Transverse colon (tissue), 4 donors: ENCODE data around the gene C2orf68. TPM values are rescaled to one million over a fixed set of nuclear protein-coding genes. Genes with fewer than 3 reads are reported as not detected.
"Not testable (repeated sequence)": the region's sequence is repeated elsewhere in the genome, so short reads cannot be mapped to it uniquely, and the experiment has no call there.

Experiments used
- DNase-seq: peaks from one replicate; pipeline ENCODE4 v3.0.0-alpha.2; 2019
- H3K27ac ChIP-seq, 4 donors: fragments of 200-600 bp; sonication (generic); 2 replicates each; pipeline ENCODE4 v1.5.1; 2016 to 2018; ENCODE audit warnings: inconsistent platforms in 4 of 4
- H3K27me3 ChIP-seq: fragments of 200-600 bp; sonication (generic); 2 replicates; pipeline ENCODE4 v1.5.1; 2017; ENCODE audit warnings: inconsistent platforms
- H3K36me3 ChIP-seq, 4 donors: fragments of 200-600 bp; sonication (generic); 2 replicates each; pipeline ENCODE4 v1.5.1; 2017 to 2019; ENCODE audit warnings: inconsistent platforms in 4 of 4
- H3K4me1 ChIP-seq, 4 donors: fragments of 200-600 bp; sonication (generic); 2 replicates each; pipeline ENCODE4 v1.5.1; 2017 to 2020; ENCODE audit warnings: inconsistent platforms in 4 of 4
- H3K4me3 ChIP-seq, 4 donors: fragments of 200-600 bp; sonication (generic); 1 replicate in 1 of 4; 2 replicates in 3 of 4; pipeline versions ENCODE4 v1.5.1 to v1.6.1; 2017 to 2019; ENCODE audit warnings: inconsistent platforms in 4 of 4
- H3K9me3 ChIP-seq, 2 donors: fragments of 200-600 bp; sonication (generic); 2 replicates each; pipeline ENCODE4 v1.5.1; 2017 to 2019; ENCODE audit warnings: inconsistent platforms in 2 of 2
- EP300 ChIP-seq: sonication (generic); formaldehyde crosslinking; IDR thresholded peaks from one replicate; pipeline ENCODE4 v1.6.1; 2017; ENCODE audit warnings: antibody characterized with exemption, low read depth
- POLR2A ChIP-seq: fragments of 450-650 bp; IDR thresholded peaks from one replicate; pipeline ENCODE4 v1.6.1; 2016; ENCODE audit warnings: antibody characterized with exemption, mild to moderate bottlenecking, moderate library complexity
- POLR2AphosphoS5 ChIP-seq, 3 donors: sonication (generic); formaldehyde crosslinking; IDR thresholded peaks; one replicate each; pipeline ENCODE4 v1.6.1; 2016; ENCODE audit warnings: antibody characterized with exemption in 3 of 3
- WGBS, 2 donors: methylation state at CpG; one replicate each; pipeline ENCODE4 v1.1.5; 2018; ENCODE audit warnings: low coverage in 1 of 2; 5-methylcytosine and 5-hydroxymethylcytosine counted together
- in situ Hi-C, 4 donors: fragments of 200-750 bp; cut with MboI; loops; one replicate each; pipeline versions ENCODE4 v1.15.0 to v1.15.1; 2017; ENCODE audit warnings: low sequenced_read_pairs in 3 of 4, low pct_ligation_motif_present in 1 of 4, low pct_unique_long_range_greater_than_20kb in 1 of 4
- intact Hi-C: fragments of 100-400 bp; cut with DNase I; formaldehyde crosslinking; loops from one replicate; pipeline ENCODE4 v1.15.1; 2023; ENCODE audit warnings: low total_unique reads
- total RNA-seq, 4 donors: library from RNA; depleted of rRNA; stranded (reverse); fragments of >200 nt; gene quantifications; one replicate each; pipeline ENCODE4 v1.1.0, GENCODE V29; 2016
- TF ChIP-seq, protein P1 (sequence below), 5 experiments: fragments of 200-600 bp in 3 of 5; fragments of 450-650 bp in 2 of 5; sonication (generic) in 3 of 5; IDR thresholded peaks; 1 replicate in 2 of 5; 2 replicates in 3 of 5; pipeline ENCODE4 v1.5.1; 2016 to 2017; ENCODE audit warnings: antibody characterized with exemption in 5 of 5, inconsistent platforms in 3 of 5, mild to moderate bottlenecking in 2 of 5, moderate library complexity in 1 of 5

Gene C2orf68
- total RNA-seq, 4 donors from 2014 or later: 17.7 to 24.8 (median 18.6) TPM

DNA sequence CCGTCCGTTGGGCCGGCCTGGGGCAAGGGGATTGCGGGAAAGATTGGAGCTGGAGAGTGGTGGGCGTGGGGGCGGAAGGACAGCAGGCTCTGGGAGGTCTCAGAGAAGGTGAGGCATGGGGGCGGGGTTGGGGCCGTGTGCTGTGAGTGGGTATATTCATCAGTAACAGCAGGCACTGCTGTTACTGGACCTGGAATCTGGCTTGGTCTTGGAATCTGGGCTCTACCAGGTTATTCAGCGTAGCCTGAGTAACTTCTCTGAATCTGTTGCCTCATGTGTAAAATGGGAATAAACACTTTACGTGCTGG lies 15.9 kb downstream of the C2orf68 start:
- intact Hi-C loops: no loop called here
- peaks cover 0 to 6% (median 0%) of the 10 kb centered on the region in 4 donors for H3K36me3 ChIP-seq
- H3K27me3 ChIP-seq: no peaks in the 10 kb centered on the region
- peak overlapping the region; percentile 72 to 95 (median 84) for H3K4me3 ChIP-seq
- no peaks in the 10 kb centered on the region for H3K9me3 ChIP-seq
- H3K27ac ChIP-seq: peak overlapping the region; percentile 89 to 96 (median 95)
- H3K4me1 ChIP-seq: peaks cover 16 to 34% (median 24%) of the 10 kb centered on the region in 4 donors
- TF ChIP-seq, protein P1, sequence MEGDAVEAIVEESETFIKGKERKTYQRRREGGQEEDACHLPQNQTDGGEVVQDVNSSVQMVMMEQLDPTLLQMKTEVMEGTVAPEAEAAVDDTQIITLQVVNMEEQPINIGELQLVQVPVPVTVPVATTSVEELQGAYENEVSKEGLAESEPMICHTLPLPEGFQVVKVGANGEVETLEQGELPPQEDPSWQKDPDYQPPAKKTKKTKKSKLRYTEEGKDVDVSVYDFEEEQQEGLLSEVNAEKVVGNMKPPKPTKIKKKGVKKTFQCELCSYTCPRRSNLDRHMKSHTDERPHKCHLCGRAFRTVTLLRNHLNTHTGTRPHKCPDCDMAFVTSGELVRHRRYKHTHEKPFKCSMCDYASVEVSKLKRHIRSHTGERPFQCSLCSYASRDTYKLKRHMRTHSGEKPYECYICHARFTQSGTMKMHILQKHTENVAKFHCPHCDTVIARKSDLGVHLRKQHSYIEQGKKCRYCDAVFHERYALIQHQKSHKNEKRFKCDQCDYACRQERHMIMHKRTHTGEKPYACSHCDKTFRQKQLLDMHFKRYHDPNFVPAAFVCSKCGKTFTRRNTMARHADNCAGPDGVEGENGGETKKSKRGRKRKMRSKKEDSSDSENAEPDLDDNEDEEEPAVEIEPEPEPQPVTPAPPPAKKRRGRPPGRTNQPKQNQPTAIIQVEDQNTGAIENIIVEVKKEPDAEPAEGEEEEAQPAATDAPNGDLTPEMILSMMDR (IDR thresholded peaks at IDR 0.05): no peak
- TF ChIP-seq EP300 (no peak), POLR2AphosphoS5 (IDR thresholded peaks at IDR 0.05) (no peak), POLR2A (no peak)
- 0 to 4% methylated on average over 1 to 10 of the region's 10 CpGs for WGBS, 2 donors
- in situ Hi-C loops: no loop called here
- DNase-seq: no peak

DNA sequence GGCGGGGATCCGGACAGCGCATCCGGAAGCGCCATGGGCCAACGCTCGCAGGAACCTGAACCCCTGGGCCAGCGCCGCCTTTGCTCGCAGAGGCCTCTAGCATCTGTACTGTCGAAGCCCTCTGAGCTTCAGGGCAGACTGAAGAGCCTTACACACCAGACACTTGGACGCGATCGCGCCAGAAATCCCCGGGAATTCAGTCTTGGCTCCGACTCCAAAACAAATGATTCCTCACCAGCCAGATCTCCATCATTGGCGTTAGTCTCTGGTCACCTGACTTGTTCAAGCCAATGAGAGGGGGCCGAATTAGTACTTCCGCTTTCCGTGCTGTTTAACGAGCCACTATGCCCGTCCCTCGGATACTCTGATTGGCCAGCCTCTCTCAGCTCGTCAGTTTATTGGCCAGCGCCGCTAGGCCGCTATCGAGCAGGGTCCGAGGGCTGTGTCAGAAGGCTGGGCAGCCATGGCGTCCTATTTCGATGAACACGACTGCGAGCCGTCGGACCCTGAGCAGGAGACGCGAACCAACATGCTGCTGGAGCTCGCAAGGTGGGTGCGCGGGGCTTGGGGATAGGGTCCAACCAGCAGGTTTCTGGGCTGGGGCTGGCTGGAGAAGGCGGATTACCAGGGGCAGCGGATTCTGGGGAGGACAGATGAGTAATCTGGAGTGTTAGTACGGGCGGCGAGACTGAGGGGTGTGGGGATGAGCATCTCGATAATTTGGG lies 16.4 kb downstream of the C2orf68 start, which contains the start of gene RNF181:
Gene RNF181 (plus strand): TSS at position 445 of the 725 bp plus-strand sequence. CDS start 19 bp downstream, at position 464.
- peak; percentile 90 to 96 (median 95) for TF ChIP-seq POLR2AphosphoS5 (IDR thresholded peaks at IDR 0.05)
- TF ChIP-seq POLR2A: peak; percentile 92
- TF ChIP-seq EP300: no peak
- H3K4me3 ChIP-seq: peak within 1 kb of the TSS; percentile 72 to 95 (median 84)
- H3K9me3 ChIP-seq: no peaks in the 10 kb centered on the region
- peaks cover 16 to 36% (median 24%) of the 10 kb centered on the region in 4 donors for H3K4me1 ChIP-seq
- H3K27ac ChIP-seq: peak within 1 kb of the TSS; percentile 89 to 96 (median 95)
- in situ Hi-C loops (no loop called here), intact Hi-C loops (no loop called here)
- 0% methylated on average over 45 of the region's 47 CpGs; no CpG with 5 or more reads in 1 of the 2 donors for WGBS, 2 donors
- peaks cover 0 to 6% (median 0%) of the 10 kb centered on the region in 4 donors for H3K36me3 ChIP-seq
- no peaks in the 10 kb centered on the region for H3K27me3 ChIP-seq
- DNase-seq: peak; percentile 96

DNA sequence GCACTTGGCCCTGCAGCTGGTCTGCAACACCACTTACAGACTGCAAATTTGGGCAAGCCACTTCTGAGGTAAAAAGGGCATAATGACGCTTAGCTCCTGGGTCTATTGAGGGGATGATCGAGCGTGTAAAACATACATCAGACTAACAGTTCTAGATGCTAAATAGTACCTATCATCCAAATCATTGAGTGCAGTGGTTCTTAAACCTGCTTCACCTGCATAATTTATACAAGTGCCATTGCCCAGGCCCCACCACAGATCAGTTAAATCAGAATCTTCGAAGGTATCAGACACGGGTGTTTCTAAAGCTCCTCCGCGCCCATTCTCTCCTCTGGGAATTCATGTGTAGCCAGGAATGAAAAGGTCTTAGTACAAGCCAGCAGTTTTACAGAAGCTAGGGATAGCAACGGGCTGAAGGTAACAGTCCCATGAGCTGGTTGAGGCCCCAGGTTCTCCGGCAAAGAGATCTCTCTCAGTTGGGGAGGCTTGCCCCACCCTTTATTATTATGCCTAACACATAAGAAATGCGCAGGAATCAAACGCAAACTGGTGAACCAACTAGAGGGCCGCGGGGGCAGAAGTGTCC lies 17.1 kb downstream of the C2orf68 start:
- peak overlapping the region; percentile 89 to 96 (median 95) for H3K27ac ChIP-seq
- TF ChIP-seq, protein P1 (IDR thresholded peaks at IDR 0.05): no peak
- TF ChIP-seq POLR2A (no peak), POLR2AphosphoS5 (IDR thresholded peaks at IDR 0.05) (no peak), EP300 (no peak)
- no peak for DNase-seq
- no peaks in the 10 kb centered on the region for H3K27me3 ChIP-seq
- H3K9me3 ChIP-seq: no peaks in the 10 kb centered on the region
- intact Hi-C loops (loop anchor here (1.0 kb wide), 1 partner anchor 16 kb away; no protein-coding TSS in a partner anchor), in situ Hi-C loops (no loop called here)
- H3K4me1 ChIP-seq: peaks cover 16 to 36% (median 24%) of the 10 kb centered on the region in 4 donors
- 0 to 24% methylated on average over 1 to 13 of the region's 13 CpGs for WGBS, 2 donors
- peaks cover 0 to 6% (median 0%) of the 10 kb centered on the region in 4 donors for H3K36me3 ChIP-seq
- H3K4me3 ChIP-seq: peak overlapping the region; percentile 25 to 85 (median 78)

DNA sequence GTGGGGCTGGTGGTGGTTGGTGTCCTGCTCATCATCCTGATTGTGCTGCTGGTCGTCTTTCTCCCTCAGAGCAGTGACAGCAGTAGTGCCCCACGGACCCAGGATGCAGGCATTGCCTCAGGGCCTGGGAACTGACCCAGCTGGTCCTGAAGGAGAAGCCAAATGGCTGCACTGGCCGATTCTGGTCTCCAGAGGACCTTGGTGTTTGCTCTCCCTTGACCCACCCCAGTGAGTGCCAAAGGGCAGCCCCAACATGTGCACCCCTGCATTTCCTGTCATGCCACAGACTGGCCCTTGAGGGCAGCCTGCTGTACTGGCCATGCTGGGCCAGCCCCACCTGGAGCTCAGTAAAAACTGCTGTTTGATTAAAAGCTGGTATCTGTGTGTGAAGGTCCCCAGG lies 18.8 kb downstream of the C2orf68 start:
- DNase-seq: no peak
- Histone ChIP-seq H3K27ac (no peak overlapping the region), H3K4me1 (peaks cover 16 to 44% (median 26%) of the 10 kb centered on the region in 4 donors), H3K9me3 (no peaks in the 10 kb centered on the region), H3K27me3 (no peaks in the 10 kb centered on the region), H3K36me3 (peaks cover 0 to 6% (median 0%) of the 10 kb centered on the region in 4 donors), H3K4me3 (no peak overlapping the region)
- intact Hi-C loops (no loop called here), in situ Hi-C loops (no loop called here)
- 63 to 74% methylated on average over 3 of the region's 3 CpGs for WGBS, 2 donors
- TF ChIP-seq EP300: no peak
- no peak for TF ChIP-seq POLR2AphosphoS5 (IDR thresholded peaks at IDR 0.05)
- TF ChIP-seq, protein P1 (IDR thresholded peaks at IDR 0.05): no peak
- no peak for TF ChIP-seq POLR2A

DNA sequence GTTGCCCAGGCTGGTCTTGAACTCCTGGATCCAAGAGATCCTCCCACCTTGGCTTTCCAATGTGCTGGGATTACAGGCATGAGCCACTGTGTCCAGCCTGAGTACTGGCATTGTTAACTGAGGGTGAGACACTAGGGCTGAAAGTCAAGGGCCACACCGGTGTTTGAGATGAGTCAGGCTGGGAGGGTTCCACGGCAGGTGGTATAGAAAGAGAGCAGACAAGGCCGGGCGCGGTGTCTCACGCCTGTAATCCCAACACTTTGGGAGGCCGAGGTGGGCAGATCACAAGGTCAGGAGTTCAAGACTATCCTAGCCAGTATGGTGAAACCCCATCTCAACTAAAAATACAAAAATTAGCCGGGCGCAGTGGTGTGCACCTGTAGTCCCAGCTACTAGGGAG lies 19.6 kb downstream of the C2orf68 start:
- H3K9me3 ChIP-seq, DNase-seq, intact Hi-C loops, in situ Hi-C loops, H3K27me3 ChIP-seq, H3K4me3 ChIP-seq, H3K36me3 ChIP-seq: not testable (repeated sequence)
- Histone ChIP-seq H3K27ac (peak overlapping the region in 1 of 4 donors; percentile 73), H3K4me1 (peaks cover 16 to 48% (median 25%) of the 10 kb centered on the region in 4 donors)
- WGBS, 2 donors: 87% methylated on average over 9 of the region's 9 CpGs; no CpG with 5 or more reads in 1 of the 2 donors
